B cell (primary cell): Measurements from ENCODE around the gene PREX1. TPM values are rescaled to one million over a fixed set of nuclear protein-coding genes. Genes with fewer than 3 reads are reported as not detected.
A peak's percentile ranks its signal among the peaks of the same experiment; 100 is the strongest.

Experiments used
- ATAC-seq: fragments of 200-7000 bp; cut with Tn5 transposase; one replicate; pipeline ENCODE4 v1.10.0; 2021; ENCODE audit warnings: low read depth, mild to moderate bottlenecking, moderate number of reproducible peaks, moderate library complexity
- CTCF ChIA-PET: fragments of 350-600 bp; sonication (Branson Sonifier 250); formaldehyde crosslinking; loops from one replicate; lab custom pipeline; 2021; ENCODE audit warnings: antibody characterized with exemption, inconsistent platforms; lab: Charles Lee
- POLR2A ChIA-PET: fragments of 350-600 bp; sonication (Branson Sonifier 250); formaldehyde crosslinking; loops from one replicate; lab custom pipeline; 2021; ENCODE audit warnings: antibody characterized with exemption; lab: Charles Lee
- DNase-seq: peaks from one replicate; pipeline ENCODE4 v3.0.0; 2013
- H2AFZ ChIP-seq: 2 replicates; pipeline ENCODE4 v1.6.1; 2012; ENCODE audit warnings: mild to moderate bottlenecking, low read depth, low read length; ENCODE audit not compliant: insufficient read depth, poor library complexity, severe bottlenecking
- H3K27ac ChIP-seq, 2 donors: 1 replicate in 1 of 2; 2 replicates in 1 of 2; pipeline ENCODE4 v1.5.1; 2012 to 2013; ENCODE audit warnings: low read length in 2 of 2, mild to moderate bottlenecking in 2 of 2, moderate library complexity in 1 of 2
- H3K27me3 ChIP-seq, 4 experiments: fragments of 200-600 bp in 1 of 4; sonication (generic) in 1 of 4; replicated peaks in 1 of 4; 1 replicate in 2 of 4; 2 replicates in 2 of 4; pipeline versions ENCODE4 v1.6.1 to v1.7.0; 2013 to 2016; ENCODE audit warnings: low read length in 3 of 4, mild to moderate bottlenecking in 2 of 4, mixed read lengths in 1 of 4, moderate library complexity in 1 of 4; ENCODE audit not compliant: insufficient read depth in 4 of 4, control insufficient read depth in 3 of 4; ENCODE audit errors: control extremely low read depth in 1 of 4
- H3K36me3 ChIP-seq, 2 experiments: replicated peaks in 1 of 2; 1 replicate in 1 of 2; 2 replicates in 1 of 2; pipeline versions ENCODE4 v1.6.1 to v1.7.1; 2013; ENCODE audit warnings: low read length in 1 of 2; ENCODE audit not compliant: insufficient read depth in 2 of 2, control insufficient read depth in 1 of 2; ENCODE audit errors: control extremely low read depth in 1 of 2, extremely low read depth in 1 of 2
- H3K4me1 ChIP-seq, 2 donors: fragments of 200-600 bp in 1 of 2; sonication (generic) in 1 of 2; 1 replicate in 1 of 2; 2 replicates in 1 of 2; pipeline versions ENCODE4 v1.5.1 to v1.6.1; 2013 to 2017; ENCODE audit warnings: low read length in 2 of 2; ENCODE audit not compliant: control insufficient read depth in 2 of 2, insufficient read depth in 2 of 2
- H3K4me2 ChIP-seq: replicated peaks from 2 replicates; pipeline ENCODE3; 2012; ENCODE audit warnings: mild to moderate bottlenecking, low read depth, low read length; ENCODE audit not compliant: poor library complexity, severe bottlenecking
- H3K4me3 ChIP-seq, 5 experiments: fragments of 200-600 bp in 1 of 5; sonication (generic) in 1 of 5; 1 replicate in 3 of 5; 2 replicates in 2 of 5; pipeline versions ENCODE4 v1.5.1 to v1.7.0; 2011 to 2016; ENCODE audit warnings: low read length in 4 of 5, mild to moderate bottlenecking in 4 of 5, low read depth in 2 of 5, control low read depth in 1 of 5, moderate library complexity in 1 of 5; ENCODE audit not compliant: insufficient read depth in 1 of 5; ENCODE audit errors: control extremely low read depth in 1 of 5, extremely low read depth in 1 of 5
- H3K79me2 ChIP-seq: fragments of 200-600 bp; sonication (generic); one replicate; pipeline ENCODE4 v1.6.0; 2016; ENCODE audit warnings: low read length; ENCODE audit not compliant: control insufficient read depth, insufficient read depth
- H3K9ac ChIP-seq: fragments of 200-600 bp; sonication (generic); 2 replicates; pipeline ENCODE4 v1.6.1; 2017; ENCODE audit warnings: mild to moderate bottlenecking, low read length, moderate library complexity
- H3K9me3 ChIP-seq, 3 donors: one replicate each; pipeline versions ENCODE4 v1.6.1 to v1.7.1; 2013; ENCODE audit warnings: low read length in 2 of 3; ENCODE audit not compliant: control insufficient read depth in 2 of 3, insufficient read depth in 1 of 3; ENCODE audit errors: control extremely low read depth in 1 of 3
- H4K20me1 ChIP-seq: 2 replicates; pipeline ENCODE4 v1.6.0; 2012; ENCODE audit warnings: mild to moderate bottlenecking, low read length; ENCODE audit not compliant: insufficient read depth, control insufficient read depth, poor library complexity, severe bottlenecking
- H3K27ac Mint-ChIP-seq: one replicate; pipeline ENCODE4 v1.8.0; 2021; ENCODE audit warnings: mixed read lengths
- H3K27me3 Mint-ChIP-seq: one replicate; pipeline ENCODE4 v1.8.0; 2021; ENCODE audit warnings: mixed read lengths
- H3K4me1 Mint-ChIP-seq: one replicate; pipeline ENCODE4 v1.8.0; 2021; ENCODE audit warnings: mixed read lengths
- H3K4me3 Mint-ChIP-seq: one replicate; pipeline ENCODE4 v1.8.0; 2021; ENCODE audit warnings: mixed read lengths
- H3K9me3 Mint-ChIP-seq: one replicate; pipeline ENCODE4 v1.8.0; 2022; ENCODE audit warnings: mixed read lengths; ENCODE audit not compliant: insufficient read depth
- CTCF ChIP-seq: fragments of 200-600 bp; IDR thresholded peaks from one replicate; pipeline ENCODE4 v1.8.0; 2022; ENCODE audit warnings: antibody characterized with exemption, mild to moderate bottlenecking
- EZH2 ChIP-seq: IDR thresholded peaks from 2 replicates; pipeline ENCODE4 v1.6.1; 2012; ENCODE audit warnings: borderline replicate concordance, low read depth, mild to moderate bottlenecking, moderate library complexity, low read length; ENCODE audit not compliant: insufficient read depth, poor library complexity, severe bottlenecking
- WGBS: methylation state at CpG from one replicate; pipeline ENCODE4 v1.1.5; 2013; ENCODE audit warnings: missing lambda C conversion rate; ENCODE audit not compliant: insufficient coverage; 5-methylcytosine and 5-hydroxymethylcytosine counted together
- intact Hi-C: fragments of 100-400 bp; cut with micrococcal nuclease; formaldehyde crosslinking; loops from one replicate; pipeline ENCODE4 v1.10.0; 2022
- polyA plus RNA-seq: library from polyadenylated mRNA; depleted of rRNA; stranded (reverse); fragments of >200 nt; gene quantifications from 2 replicates; pipeline ENCODE4 v1.2.3, GENCODE V29; 2012
- total RNA-seq, 2 donors: library from RNA; stranded (reverse); fragments of 120-200 nt in 1 of 2; gene quantifications; 1 replicate in 1 of 2; 2 replicates in 1 of 2; pipeline versions ENCODE4 v1.2.3 to v1.2.4, GENCODE V29; 2013 to 2022

The PREX1 gene
- total and polyA plus RNA-seq, 2 donors (not counting 1 experiment from before 2014, with no cell fraction given), result 79.1 to 99.4 TPM

GRCh38 chr20:48679011-48679410 lies 148.8 kb downstream of the PREX1 start:
- 90% methylated on average over 2 of the region's 3 CpGs for WGBS
- intact Hi-C loops, result no loop called here
- no peak for ATAC-seq
- H3K4me3 Mint-ChIP-seq, result no peak overlapping the region
- peak overlapping the region; percentile 53 for H3K27ac Mint-ChIP-seq
- ChIA-PET POLR2A (no interaction called here), CTCF (interaction anchor here (1.0 kb wide), 1 partner anchor 226 kb away, joined by 5 read pairs; no protein-coding TSS in a partner anchor)
- H3K27ac ChIP-seq, result no peak overlapping the region
- peaks cover 10% of the 10 kb centered on the region for H4K20me1 ChIP-seq
- H3K9ac ChIP-seq, result no peak overlapping the region
- no peaks in the 10 kb centered on the region for H3K79me2 ChIP-seq
- no peaks in the 10 kb centered on the region for H3K9me3 Mint-ChIP-seq
- H3K27me3 ChIP-seq, result no peaks in the 10 kb centered on the region
- no peaks in the 10 kb centered on the region for H3K9me3 ChIP-seq
- H3K4me2 ChIP-seq, result no peak overlapping the region
- H3K4me1 ChIP-seq, result no peaks in the 10 kb centered on the region
- no peak for DNase-seq
- H3K4me1 Mint-ChIP-seq, result peaks cover 8% of the 10 kb centered on the region
- no peak overlapping the region for H3K4me3 ChIP-seq
- no peaks in the 10 kb centered on the region for H3K27me3 Mint-ChIP-seq
- H3K36me3 ChIP-seq, result peaks cover 12 to 97% of the 10 kb centered on the region in 2 experiments
- H2AFZ ChIP-seq, result no peak overlapping the region
- TF ChIP-seq EZH2, result no peak

- no peaks in the 10 kb centered on the region for H3K27me3 ChIP-seq
- H3K4me2 ChIP-seq, result no peak overlapping the region
- H3K9me3 Mint-ChIP-seq, result no peaks in the 10 kb centered on the region
- H3K4me1 ChIP-seq, result no peaks in the 10 kb centered on the region
- H3K9me3 ChIP-seq, result no peaks in the 10 kb centered on the region
- H3K27ac Mint-ChIP-seq, result peak overlapping the region; percentile 53
- intact Hi-C loops, result no loop called here
- DNase-seq (no peak), ATAC-seq (no peak)
- H3K79me2 ChIP-seq, result no peaks in the 10 kb centered on the region
- peaks cover 7% of the 10 kb centered on the region for H3K4me1 Mint-ChIP-seq
- H3K4me3 ChIP-seq, result no peak overlapping the region
- no peak overlapping the region for H3K27ac ChIP-seq
- peaks cover 9% of the 10 kb centered on the region for H4K20me1 ChIP-seq
- no peak overlapping the region for H3K9ac ChIP-seq
- TF ChIP-seq EZH2 (no peak), CTCF (no peak)
- H3K36me3 ChIP-seq, result peaks cover 12 to 97% of the 10 kb centered on the region in 2 experiments
- CTCF ChIA-PET, result interaction anchor here (1.0 kb wide), 1 partner anchor 227 kb away, joined by 5 read pairs; no protein-coding TSS in a partner anchor
- H3K4me3 Mint-ChIP-seq, result no peak overlapping the region
- H2AFZ ChIP-seq, result no peak overlapping the region
- 100% methylated on average over 1 of the region's 5 CpGs for WGBS
- POLR2A ChIA-PET, result no interaction called here
- H3K27me3 Mint-ChIP-seq, result no peaks in the 10 kb centered on the region
Observed at GRCh38 chr20:48678421-48678820, 149.4 kb downstream of the PREX1 start.
